ENCODE measurements around the gene SNX18. TPM values are rescaled to one million over a fixed set of nuclear protein-coding genes. Genes with fewer than 3 reads are reported as not detected.

The SNX18 gene
- total RNA-seq, 1 experiment from 2014 or later, result 12.6 TPM

- no peak for DNase-seq (ENCODE audit: extremely low read depth, low read depth)
Observed at GRCh38 chr5:54577937-54578653, 60.5 kb downstream of the SNX18 start.

DNA sequence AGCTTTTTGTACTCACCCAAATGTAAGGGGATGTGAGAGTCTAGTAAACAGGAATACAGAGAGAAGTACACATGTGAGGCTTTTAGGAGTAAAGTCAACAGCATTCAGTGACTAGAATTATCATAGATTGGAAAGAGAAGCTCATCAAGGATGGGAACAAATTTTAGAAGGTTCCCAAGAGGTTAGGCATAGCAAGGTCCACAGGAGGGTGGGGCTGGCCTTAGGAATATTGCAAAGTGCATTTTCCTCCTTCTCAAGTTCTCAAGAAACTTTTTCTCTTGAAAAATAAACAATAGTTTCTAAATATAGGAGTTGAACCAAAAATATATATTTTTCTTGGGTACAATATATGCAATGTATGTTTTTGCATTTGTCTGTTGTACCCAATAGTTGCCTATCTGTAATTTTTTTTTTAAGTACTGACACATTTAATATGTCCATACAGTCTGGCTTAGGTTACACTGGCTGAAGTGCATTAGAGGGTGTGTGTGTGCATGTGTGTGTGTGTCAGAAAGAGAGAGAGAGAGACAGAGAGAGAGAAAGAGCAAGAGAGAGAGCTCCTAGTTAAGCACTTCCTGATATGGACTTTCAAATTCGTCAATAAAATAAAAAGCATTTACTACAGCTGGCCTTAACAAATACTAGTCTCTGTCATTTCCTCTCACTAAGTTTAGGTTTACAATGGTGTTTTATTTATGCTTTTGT, 62.2 kb downstream of the SNX18 start:
- DNase-seq (ENCODE audit: extremely low read depth, low read depth), result no peak

DNA sequence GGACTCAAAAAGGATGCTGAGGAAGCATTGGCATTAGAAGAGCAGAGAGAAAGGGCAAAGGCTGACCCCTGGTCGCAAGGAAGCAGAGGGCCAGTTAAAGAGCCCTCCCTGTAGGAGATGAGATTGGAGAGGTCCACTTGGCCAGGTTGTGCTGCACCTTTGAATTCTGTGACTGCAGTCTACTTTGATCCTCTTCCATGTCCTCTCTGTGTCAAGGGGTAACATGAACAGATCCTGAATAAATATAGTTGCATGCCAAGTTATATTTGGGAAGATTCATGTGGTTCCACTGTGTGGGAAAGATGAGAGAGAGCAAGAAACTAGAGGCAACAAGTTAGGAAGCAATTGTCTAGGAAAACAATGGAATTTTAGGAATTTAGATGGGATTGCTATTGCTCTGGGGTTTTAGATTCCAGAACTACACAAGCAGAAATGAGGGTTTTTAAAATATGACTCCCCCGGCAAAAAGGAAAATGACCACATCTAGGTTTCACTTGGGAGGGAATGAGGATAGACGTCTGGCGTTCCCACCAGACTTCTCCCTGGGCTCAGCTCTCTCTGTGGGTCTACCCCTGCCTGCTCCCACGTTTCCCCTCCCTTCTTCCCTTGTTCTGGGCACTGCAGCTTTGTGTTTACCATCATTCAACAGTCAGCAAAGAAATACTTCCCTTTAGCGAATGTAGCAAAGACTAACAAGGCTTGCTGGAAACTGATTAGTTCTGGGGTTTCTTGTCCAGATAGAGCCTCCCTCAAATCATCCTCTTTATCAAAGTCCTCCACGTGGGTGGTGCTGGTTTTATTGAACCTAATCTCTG, 63.6 kb downstream of the SNX18 start:
- no peak for DNase-seq (ENCODE audit: extremely low read depth, low read depth)

DNA sequence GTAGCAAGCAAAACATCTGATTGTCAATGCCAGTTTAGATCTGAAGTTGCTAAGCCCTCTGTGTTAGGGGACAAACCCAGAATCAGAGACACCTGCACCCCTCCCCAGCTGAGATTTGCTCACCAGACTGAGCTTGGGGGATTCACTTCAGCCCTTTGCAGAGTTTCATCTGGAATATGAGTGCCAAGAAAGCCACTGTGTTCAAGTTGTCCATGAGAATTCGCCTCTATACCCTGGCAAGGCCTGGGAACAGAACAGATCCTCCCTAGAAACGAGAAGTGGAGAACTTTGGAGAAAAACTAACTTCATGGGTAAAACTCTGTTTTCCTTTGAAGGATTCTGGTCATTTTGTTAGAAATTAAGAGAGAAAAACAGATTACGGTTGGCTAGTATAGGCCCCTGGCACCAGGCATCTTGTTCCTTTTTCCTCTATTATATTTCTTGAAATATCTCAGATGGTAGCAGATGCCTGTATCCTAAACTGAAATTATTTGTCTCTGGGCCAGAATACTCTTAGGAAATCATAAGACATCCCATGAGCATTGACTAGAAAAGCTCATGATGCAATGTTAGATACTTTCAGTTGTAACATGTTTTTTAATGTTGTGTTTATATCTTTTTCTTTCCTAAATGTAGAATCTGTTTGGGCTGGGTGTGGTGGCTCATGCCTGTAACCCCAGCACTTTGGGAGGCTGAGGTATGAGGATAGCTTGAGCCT, 64.4 kb downstream of the SNX18 start:
- DNase-seq (ENCODE audit: extremely low read depth, low read depth), result no peak

- DNase-seq (ENCODE audit: extremely low read depth, low read depth), result no peak
Observed at GRCh38 chr5:54586336-54586735, 68.8 kb downstream of the SNX18 start.

DNA sequence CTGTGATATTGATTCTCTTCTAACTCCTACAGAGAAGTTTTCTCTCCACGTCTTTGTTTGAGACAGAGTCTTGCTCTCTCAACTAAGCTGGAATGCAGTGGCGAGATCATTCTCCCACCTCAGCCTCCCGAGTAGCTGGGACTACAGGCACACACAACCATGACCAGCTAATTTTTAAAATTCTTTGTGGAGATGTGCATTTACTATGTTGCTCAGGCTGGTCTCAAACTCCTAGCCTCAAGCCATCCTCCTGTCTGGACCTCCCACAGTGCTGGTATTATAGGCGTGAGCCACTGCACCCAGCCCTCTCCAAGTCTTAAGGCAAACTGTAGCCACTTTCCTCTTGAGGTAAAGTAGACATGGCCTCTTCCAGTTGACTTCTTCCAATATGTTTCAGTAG, 72.2 kb downstream of the SNX18 start:
- DNase-seq (ENCODE audit: extremely low read depth, low read depth), result no peak

DNA sequence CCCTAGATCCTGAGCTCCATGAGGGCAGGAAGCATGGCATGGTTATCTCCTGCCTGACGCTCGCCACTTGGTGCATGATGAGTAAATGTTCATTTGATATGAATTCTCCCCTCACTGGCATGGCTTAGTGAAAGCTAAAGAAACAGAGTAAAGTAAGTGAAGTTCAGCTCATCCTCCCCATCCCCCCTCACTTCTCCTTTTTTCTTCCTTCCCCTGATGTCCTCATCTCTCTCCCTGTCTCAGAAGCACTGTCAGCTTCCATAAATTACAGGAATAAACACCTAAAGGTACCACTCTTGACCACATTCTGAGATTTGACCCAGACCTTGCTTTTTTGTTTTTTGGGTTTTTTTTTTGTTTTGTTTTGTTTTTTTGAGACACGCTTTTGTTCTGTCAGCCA, 73.3 kb downstream of the SNX18 start:
- no peak for DNase-seq (ENCODE audit: extremely low read depth, low read depth)

- DNase-seq (ENCODE audit: extremely low read depth, low read depth), result no peak
Observed at GRCh38 chr5:54593779-54594178, 76.2 kb downstream of the SNX18 start.

GRCh38 chr5:54594181-54594580, 76.6 kb downstream of the SNX18 start:
- DNase-seq (ENCODE audit: extremely low read depth, low read depth), result no peak

DNA sequence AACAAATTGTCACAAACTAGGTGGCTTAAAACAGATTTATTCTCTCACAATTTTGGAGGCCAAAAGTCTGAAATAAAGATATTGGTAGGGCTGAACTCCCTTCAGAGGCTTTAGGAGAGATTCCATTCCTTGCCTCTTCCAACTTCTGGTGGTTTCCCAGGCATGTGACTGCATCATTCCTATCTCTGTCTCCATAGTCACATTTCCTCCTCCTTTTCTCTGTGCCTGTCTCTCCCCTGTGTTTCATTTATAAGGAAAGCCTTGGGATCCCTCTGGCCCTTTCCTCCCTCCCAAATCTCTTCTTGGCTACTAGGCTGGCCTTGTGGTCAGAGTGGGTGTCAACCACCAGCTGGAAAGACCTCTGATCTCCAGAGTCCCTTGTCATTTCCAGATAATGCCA, 78.2 kb downstream of the SNX18 start:
- no peak for DNase-seq (ENCODE audit: extremely low read depth, low read depth)

Other genes starting within 250 kb of the SNX18 start
- 10.1 and 15.7 TPM in 2 replicates for gene ARL15, start 207.2 kb upstream of the SNX18 start, total RNA-seq (2014; rRNA removed; shearing (Covaris generic))
- not detected in 2 replicates for gene HSPB3, start 62.1 kb upstream of the SNX18 start, total RNA-seq (2014; rRNA removed; shearing (Covaris generic))